GM19023 (cell line): ENCODE measurements around the gene POLR3B.

Source experiments
- ATAC-seq: cut with Tn5 transposase; IDR thresholded peaks from one replicate; pipeline ENCODE4 v1.9.1; 2021; ENCODE audit warnings: mild to moderate bottlenecking, moderate library complexity; ENCODE audit not compliant: unreplicated experiment

Gene POLR3B

DNA sequence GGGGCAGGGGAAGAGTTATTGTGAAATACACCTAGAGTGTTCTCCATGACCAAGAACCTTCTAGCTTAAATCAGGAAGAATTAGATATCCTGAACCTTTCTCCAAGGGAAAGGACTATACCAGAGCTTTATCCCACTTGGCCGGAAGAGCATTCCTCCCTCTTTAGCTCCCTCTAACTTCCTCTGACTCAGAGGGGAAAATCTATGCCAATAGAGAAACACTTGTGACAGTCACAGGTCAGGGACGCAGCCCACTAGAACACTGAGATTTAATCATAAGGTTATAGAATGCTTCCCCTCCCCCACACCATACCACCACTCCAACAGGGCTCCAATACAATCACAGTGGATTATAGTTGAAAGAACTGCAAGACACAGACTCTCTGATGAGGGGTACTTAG, 169.8 kb downstream of the POLR3B start:
- ATAC-seq, result no peak

GRCh38 chr12:106541201-106541600, 183.7 kb downstream of the POLR3B start:
- ATAC-seq, result no peak

DNA sequence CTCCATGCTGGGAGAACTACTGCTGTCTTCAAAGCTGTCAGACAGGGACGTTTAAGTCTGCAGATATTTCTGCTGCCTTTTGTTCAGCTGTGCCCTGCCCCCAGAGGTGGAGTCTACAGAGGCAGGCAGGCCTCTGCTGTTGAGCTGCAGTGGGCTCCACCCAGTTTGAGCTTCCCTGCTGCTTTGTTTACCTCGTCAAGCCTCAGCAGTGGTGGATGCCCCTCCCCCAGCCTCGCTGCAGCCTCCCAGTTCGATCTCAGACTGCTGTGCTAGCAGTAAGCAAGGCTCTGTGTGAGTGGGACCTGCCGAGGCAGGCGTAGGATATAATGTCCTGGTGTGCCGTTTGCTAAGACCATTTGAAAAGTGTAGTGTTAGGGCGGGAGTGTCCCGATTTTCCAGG, 193.9 kb downstream of the POLR3B start:
- no peak for ATAC-seq

GRCh38 chr12:106552228-106552627, 194.7 kb downstream of the POLR3B start:
- ATAC-seq, result no peak
